HG03280 (cell line): ENCODE measurements around the gene PICK1.

ENCODE experiments used
- ATAC-seq: cut with Tn5 transposase; IDR thresholded peaks from one replicate; pipeline ENCODE4 v1.9.1; 2021; ENCODE audit warnings: mild to moderate bottlenecking, moderate library complexity; ENCODE audit not compliant: unreplicated experiment

PICK1 gene

DNA sequence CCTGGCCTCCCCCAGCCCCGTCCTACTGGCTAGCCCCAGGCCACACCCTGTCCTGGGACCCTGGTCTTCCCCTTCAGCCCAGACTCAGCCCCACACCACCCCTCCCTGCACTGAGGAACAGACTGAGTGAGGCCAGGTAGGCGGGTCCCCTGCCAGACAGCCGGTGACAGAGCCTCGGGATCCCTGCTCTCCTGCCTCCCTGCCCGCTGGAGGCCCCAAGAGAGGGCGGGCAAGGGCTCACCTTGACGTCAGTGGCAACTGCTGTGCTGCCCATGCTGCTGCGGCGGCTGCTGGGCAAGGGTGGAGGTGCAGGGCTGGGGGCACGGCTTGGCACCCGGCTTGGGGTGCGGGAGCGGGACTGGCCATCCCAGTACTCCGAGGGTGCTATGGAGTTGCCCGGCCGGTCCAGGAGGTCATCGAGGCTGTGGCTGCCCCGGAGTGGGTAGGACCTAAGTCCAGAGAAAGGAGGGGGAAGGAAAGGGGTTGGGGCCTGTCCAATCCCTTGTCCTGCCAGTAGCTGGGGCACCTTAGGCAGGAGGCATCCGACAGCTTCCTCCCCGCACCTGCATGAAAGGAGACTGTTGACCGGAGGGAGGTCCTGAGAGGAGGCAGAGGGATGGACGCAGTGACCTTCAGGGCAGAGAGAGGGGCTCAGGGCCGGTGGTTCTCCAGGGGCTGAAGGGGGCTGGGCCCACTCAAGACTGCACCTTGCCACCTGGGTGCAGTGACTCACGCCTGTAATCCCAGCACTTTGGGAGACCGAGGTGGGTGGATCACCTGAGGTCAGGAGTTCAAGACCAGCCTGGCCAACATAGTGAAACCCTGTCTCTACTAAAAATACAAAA, 29.0 kb downstream of the PICK1 start:
- ATAC-seq: no peak

DNA sequence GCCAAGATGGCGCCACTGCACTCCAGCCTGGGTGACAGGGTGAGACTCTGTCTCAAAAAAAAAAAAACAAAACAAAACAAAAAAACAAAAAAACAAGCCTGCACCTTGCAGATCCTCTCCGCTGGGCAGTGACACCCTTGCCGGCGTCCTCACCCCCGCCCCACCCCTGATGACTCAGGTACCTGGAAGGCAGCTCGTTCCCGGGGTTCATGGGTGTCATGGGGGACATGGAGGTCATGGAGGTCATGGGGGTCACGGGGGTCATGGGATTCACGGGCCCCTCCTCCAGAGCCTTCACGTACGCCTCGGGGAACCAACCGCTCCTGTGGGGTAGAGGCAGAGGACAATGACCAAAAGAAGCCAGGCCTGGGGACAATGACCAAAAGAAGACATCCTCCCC, 29.7 kb downstream of the PICK1 start:
- ATAC-seq: no peak

DNA sequence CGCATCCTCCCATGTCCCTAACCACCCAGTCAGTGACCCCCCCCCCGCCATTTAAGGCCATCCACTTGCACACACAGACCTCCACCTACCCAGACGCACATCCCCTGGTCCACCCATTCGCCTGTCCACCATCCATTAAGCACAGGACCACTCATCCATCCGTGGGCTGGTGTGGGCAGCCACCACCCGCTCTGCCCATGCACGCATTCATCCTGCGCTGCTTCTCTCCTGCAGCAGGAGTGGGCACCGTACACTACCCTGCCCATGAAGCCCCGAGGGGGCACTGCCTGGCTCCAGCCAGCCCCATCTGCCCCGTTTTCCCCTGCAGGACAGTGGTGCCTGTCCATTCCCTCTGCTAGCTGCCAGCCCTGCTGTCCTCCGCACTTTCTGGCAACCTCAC, 30.7 kb downstream of the PICK1 start:
- no peak for ATAC-seq

DNA sequence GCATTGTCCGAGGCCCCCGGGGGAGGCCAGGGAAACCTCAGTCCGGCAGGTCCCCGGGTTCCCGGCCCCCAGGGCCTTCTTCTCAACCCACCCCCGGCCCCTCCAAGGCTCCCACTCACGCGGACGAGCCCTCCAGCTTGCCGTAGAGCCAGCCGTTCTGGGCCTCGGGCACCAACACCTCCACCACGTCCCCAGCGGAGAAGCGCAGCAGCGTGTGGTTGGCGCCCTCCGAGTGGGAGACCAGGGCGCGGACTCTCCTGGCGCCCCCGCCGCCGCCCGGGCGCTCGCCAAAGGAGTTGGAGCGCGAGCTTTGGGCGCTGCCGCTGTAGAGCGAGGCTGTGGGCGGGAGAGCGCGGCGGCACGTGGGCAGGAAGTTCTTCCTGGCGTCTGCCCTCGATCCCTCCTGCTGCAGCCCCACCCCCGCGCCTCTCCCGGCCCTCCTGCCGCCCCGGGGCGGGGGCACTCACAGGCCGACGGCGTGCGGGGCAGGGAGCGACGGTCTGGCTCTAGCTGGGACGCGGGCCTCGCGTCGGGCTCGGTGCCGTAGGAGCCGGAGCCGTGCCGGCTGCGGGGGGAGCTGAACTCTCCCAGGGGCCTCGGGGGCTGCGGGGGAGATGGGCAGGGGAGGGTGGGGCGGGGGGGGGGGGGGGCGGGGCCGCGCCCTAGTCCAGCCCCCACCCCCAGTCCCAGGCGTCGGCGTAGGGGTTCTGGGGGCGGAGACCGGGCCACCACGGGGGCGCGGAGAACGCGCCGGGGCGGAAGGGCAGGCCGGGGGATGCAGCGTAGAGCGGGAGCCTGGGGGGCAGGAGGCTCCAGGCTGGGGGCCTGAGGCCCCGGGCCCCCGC, 31.6 kb downstream of the PICK1 start:
- ATAC-seq: no peak

DNA sequence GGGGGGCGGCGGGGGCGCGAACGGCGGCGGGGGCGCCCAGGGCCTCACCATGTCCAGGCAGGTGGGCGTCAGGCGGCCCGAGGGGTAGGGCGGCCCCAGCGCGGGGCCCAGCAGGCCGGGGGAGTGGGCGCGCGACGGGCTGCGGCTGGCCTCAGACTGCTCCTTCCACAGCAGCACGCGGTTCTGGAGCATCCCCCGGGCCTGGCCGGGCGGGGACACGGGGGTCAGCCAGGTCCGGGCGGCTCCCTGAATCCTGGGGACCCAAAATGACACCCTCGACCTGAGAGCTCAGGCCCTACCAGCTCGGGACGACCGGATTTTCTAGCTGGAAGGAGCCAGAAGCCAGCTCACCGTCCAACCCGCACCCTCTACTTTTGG, 32.3 kb downstream of the PICK1 start:
- ATAC-seq: no peak

DNA sequence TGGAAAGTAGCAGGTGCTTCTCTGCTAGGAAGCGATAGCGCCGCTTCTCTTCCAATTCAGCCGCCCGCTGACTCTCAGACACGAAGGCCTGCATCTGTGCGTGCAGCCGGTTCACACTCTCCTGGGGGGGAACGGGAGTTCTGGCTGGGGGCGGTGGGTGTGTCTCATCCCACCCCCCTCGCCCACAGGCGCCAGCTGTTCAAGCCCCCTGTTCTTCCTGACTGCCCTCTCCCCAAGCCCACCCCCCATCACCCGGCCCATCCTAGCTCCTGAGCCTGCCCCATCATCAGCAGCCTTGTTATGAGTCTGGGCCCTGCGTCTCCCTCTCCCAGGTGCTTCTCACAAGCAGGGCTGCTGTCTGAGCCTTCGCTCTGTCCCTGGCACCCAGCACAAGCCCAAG, 39.9 kb downstream of the PICK1 start:
- no peak for ATAC-seq

DNA sequence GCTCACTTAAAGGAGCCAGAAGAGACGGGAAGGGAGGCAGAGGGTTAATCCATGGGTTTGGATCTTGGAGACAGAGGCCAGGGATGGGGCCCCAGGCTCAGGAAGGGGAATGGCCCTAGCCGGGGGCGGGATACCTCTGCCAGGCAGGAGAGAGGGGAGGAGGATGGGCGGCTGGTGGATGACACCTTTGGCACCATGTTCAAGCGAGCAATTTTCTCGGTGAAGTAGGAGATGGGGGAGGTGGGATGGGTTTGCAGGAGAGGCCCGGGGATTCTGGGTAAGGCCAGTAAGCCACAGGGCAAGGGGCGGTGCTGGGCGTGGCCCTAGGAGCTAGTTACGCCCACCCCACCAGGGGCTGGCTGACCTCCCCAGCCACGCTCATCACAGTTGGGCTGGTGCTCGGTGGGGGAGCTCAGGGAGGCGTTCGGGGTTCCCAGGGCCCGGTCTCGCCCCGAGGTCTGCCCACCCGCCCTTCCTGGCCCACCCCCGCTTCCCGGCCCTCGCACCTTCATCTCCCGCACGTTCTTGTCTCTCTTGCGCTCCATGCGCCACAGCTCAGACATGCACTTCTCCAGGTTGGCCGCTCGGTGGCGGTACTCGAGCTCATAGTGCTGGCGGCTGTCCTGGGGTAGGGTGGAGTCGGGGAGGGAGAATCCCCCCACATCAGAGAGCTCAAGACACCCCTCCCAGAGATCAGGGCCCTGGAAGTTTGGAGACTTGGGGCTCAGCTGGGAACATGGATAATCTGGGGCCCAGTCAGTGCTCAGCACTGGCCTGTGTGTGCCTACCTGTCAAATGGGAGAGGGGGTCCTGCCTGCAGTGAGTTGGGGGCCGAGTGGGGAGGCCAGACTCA, 40.6 kb downstream of the PICK1 start:
- no peak for ATAC-seq

DNA sequence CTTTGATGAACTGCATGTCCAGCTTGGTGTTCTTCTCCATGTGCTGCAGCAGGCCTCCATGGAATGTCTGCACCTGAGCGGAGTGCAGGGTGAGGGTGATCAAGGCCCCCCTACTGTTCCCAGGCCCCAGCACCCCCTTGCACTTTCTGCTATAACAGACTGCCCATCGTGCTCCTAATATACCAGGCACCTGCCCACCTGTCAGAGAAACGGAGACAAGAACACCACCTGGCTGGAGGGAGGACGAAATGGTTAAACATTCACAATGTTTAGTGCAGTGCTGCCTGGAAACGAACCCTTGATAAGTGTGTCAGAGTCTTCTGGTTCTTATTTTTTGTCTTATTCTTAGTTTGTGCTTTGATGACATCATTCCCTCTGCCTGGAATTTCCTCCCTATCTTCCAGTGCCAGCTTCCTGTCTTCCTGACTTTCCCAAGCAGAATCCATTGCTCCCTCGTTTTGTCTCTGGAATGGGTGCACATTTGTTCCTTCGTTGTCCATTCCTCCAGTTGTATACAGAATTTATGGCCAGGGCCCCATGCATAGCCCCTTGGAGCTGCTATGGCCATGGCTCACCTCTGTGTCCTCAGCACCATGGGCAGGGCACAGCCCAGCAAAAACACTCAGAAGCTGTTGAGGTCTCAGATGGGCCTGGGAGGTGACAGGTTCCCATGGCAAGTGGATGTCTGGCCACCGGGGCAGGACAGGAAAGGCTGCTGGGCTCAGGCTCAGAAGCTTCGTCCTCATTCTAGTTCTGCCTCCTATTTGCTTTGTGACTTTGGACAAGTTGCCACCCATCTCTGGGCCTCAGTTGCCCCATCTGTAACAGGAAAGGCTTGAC, 41.4 kb downstream of the PICK1 start:
- ATAC-seq: no peak

DNA sequence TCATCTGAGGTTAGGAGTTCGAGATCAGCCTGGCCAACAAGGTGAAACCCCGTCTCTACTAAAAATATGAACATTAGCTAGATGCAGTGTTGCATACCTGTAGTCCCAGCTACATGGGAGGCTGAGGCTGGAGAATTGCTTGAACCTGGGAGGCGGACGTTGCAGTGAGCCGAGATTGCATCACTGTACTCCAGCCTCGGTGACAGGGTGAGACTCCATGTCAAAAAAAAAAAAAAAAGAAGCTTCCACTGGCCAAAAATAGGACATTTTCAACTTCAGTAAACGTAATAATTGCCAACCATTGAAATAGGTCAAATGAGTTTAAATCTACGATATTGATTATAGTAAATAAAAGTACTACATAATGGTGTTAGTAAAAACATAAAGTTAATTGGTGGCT, 46.4 kb downstream of the PICK1 start:
- no peak for ATAC-seq

DNA sequence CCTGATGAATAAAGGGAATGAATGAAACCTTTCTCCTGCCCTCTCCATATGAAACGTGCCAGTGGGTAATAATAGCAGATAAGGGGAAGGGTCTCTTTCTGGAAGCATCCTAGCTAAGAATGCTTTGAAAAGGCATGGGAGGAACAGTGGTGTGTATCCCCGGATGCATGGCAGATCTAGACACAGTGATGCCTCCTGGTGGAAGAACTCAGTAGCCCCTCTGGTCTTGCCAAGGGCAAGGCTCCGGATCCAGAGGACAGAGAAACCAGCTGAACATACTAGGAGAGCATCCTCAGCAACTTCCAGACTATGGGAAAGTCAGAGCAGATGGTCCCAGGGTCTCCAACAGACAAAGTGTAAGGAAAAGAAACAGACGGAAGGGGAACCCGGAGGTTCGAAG, 46.9 kb downstream of the PICK1 start:
- no peak for ATAC-seq

DNA sequence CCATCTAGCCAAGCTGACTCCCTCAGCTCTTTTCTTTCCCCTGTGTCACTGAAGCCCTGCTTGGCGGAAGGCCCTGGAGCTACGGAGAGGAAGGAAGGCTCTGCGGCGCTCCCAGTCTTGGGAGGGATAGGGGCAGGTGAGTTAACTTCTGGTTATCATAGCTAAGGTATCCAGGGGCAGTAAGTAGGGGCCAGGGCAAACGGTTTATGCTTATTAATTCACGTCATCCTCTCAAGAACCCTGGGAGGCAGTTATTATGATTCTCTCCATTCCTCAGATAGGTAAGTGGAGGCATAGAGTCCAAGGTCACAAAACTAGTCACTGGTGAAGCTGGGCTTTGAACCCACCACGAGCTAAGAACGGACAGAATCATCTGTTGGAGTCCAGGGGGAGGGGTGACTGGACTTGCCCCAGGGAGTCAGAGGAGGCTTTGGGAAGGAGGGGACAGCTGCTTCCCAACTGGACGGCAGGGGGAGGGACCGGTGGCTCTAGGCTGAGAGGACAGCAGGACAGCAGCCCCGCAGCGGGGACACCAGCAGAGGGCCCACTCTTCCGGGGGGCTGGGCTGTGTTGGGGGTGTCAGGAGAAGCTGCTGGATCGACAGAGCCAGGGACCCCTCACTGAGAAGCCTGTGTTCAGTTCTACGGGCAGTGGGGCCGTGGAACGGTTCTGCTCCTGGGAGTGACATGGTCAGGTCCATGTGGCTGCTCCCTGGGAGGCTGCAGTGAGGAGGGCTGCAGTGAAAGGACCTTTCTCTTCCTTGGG, 49.8 kb downstream of the PICK1 start:
- ATAC-seq: no peak

DNA sequence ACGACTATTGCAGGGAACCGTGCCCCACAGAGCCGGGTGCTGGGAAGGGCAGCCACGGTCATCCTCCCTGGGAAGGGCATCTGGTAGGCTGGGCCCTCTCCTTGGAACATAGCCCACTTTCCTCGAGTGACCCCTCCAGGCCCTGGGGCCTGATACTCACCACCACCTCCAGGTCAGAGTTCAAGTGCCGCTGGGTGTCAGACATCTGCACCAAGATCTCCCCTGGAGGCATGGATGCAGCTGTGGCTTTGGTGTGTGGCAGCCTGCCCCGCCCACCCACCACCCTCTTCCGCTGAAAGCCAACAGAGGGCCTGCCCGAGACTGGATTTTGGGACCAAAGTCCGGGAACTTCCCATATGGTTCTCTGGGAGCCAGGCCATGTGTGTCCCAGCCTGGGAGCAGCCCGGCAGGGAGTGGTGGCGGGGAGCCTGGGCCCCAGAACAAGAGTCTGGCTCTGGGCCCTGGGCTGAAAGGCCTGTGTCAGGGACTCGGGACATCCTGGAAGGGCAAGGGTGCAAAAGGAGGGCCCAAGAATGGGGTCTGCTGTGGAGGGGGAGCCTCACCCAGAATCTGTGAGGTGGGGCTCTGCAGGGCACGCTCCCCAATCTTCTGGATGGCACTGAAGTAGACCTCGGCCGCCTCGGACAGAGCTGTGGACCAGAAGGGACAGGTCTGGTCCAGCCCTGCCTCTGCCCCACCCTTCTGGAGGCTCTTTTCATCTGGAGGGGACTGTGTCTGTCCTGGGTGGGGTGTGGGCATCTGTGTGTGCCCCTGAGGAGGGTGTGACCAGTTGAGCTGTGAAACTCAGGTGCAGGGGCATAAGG, 50.7 kb downstream of the PICK1 start:
- ATAC-seq: no peak

DNA sequence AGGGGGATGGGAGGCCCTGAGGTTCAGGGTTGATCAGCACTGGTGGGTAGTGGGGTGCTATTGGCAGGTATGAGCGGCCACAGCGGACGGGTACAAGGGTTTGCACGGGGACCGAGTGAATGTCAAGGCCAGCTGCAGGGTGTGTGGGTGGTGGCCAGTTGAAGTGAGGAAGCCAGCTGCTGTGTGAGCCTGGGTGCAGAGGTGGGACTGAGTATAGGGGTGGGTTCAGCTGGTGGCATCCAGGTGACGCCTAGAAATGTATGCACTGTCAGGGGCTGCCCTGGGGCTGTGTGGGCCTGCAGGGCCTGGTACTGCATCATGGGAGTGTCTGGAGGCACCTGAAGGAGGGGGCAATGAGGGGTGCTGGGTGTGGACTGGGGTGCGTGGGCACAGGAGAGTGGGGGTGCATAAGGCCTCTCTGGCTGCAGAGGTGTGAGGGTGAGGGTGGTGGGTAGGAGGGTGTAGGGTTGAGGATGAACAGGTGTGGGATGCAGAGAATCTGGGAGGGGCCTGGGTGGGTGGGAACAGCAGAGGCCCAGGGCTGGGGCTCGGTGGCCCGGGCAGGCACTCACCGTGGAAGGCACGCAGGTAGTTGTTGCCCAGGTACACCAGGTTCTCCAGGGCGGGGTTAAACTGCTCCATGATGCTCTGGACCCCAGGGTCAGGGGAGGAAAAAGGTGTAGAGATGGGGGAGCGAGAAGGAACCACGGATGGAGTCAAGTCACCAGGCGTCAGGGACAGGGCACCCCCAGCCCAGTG, 51.5 kb downstream of the PICK1 start:
- no peak for ATAC-seq

DNA sequence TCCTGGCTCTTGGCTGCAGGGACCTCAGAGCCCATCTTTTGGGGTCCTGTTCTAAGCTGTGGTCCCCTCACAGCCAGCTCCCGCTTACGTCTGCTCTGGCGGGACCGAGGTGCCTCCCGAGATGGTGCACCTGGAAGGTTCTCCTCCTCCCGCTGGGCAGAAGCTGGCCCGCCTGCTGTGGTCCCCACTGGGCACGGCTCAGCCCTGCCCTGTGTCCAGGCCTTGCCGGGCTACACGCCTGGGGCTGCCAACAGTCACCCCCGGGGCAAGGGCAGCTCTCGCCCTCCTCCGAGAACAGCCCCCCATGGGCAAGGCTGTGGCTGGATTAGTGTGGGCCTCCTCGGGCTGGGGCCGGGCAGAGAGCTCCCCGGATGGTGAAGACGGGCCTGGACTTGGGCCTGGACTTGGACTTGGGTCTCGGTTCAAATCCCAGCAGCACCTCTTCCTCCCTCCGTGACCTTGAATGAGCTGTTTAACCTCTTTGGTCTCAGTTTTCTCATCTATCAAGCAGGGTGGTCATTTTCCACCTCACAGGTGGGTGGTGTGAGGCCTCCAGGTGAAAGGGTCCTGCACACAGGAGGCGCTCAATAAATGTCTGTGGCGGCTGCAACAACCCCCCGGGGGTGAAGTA, 52.3 kb downstream of the PICK1 start:
- no peak for ATAC-seq

DNA sequence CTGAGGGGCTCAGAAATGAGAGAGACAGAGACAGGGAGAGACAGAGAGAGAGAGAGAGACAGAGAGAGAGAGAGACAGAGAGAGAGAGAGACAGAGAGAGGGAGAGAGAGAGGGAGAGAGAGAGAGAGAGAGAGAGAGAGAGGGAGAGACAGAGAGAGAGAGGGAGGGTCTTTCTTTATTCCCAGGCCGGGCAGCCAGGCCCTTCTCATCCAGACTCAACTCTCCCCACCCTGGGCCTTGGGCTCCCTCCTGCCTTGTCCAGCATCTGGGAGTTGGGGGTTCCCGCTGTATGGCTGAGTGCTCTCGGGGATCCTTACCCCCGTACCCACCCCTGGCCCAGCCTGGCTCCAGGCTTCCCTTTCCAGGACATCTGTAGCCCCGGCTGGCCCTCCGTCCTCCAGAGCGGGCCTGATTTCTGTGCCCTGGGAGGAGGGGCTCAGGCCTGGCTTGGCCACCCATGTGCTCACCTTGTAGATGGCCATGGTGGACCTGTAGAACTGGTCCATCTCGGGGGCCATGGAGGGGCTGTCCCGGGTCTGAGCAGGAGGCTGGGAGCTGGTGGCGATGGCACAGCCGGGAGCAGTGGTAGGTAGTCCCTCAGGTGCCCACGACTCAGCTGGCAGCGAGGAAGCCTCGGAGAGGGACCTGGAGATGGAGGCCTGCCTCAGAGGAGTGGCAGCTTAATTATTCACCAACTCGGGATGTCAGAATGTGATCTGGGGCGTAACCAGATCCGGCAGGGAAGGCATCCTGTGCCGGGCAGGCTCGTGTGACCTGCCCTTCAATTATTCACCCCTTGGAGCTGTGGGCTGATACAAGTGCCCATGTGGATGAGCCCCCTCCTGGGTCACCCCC, 53.0 kb downstream of the PICK1 start, which contains the start of gene BAIAP2L2:
Gene BAIAP2L2, minus strand, starts transcription at position 677 of the 855 bp plus-strand sequence. Its CDS starts 159 bp downstream, at position 518.
- ATAC-seq: no peak
